Measurements from ENCODE around the gene SLCO2A1.

SLCO2A1 gene

GRCh38 chr3:134061401-134061800, 31.7 kb upstream of the SLCO2A1 start:
- DNase-seq (ENCODE audit: extremely low read depth in 1 of 2, low read depth in 1 of 2), result no peak

GRCh38 chr3:134060561-134061385, 31.0 kb upstream of the SLCO2A1 start:
- DNase-seq (ENCODE audit: extremely low read depth in 1 of 2, low read depth in 1 of 2), result no peak

GRCh38 chr3:134059671-134060560, 30.2 kb upstream of the SLCO2A1 start:
- no peak for DNase-seq (ENCODE audit: extremely low read depth in 1 of 2, low read depth in 1 of 2)

GRCh38 chr3:134059035-134059601, 29.4 kb upstream of the SLCO2A1 start:
- no peak for DNase-seq (ENCODE audit: extremely low read depth in 1 of 2, low read depth in 1 of 2)

- DNase-seq (ENCODE audit: extremely low read depth in 1 of 2, low read depth in 1 of 2), result no peak
These were observed 28.0 kb upstream of the SLCO2A1 start for GRCh38 chr3:134057654-134058110.

- DNase-seq (ENCODE audit: extremely low read depth in 1 of 2, low read depth in 1 of 2), result no peak
These were observed 27.4 kb upstream of the SLCO2A1 start for GRCh38 chr3:134057006-134057653.

- DNase-seq (ENCODE audit: extremely low read depth in 1 of 2, low read depth in 1 of 2), result no peak
These were observed 26.8 kb upstream of the SLCO2A1 start for GRCh38 chr3:134056464-134056891.

GRCh38 chr3:134055661-134056060, 25.9 kb upstream of the SLCO2A1 start:
- no peak for DNase-seq (ENCODE audit: extremely low read depth in 1 of 2, low read depth in 1 of 2)

GRCh38 chr3:134054881-134055280, 25.2 kb upstream of the SLCO2A1 start:
- no peak for DNase-seq (ENCODE audit: extremely low read depth in 1 of 2, low read depth in 1 of 2)

- no peak for DNase-seq (ENCODE audit: extremely low read depth in 1 of 2, low read depth in 1 of 2)
These were observed 24.5 kb upstream of the SLCO2A1 start for GRCh38 chr3:134054231-134054630.

- DNase-seq (ENCODE audit: extremely low read depth in 1 of 2, low read depth in 1 of 2), result no peak
These were observed 22.6 kb upstream of the SLCO2A1 start for GRCh38 chr3:134052370-134052769.

- no peak for DNase-seq (ENCODE audit: extremely low read depth in 1 of 2, low read depth in 1 of 2)
These were observed 20.0 kb upstream of the SLCO2A1 start for GRCh38 chr3:134049676-134050075.

- no peak for DNase-seq (ENCODE audit: extremely low read depth in 1 of 2, low read depth in 1 of 2)
These were observed 18.7 kb upstream of the SLCO2A1 start for GRCh38 chr3:134048278-134048996.

GRCh38 chr3:134044459-134044858, 14.7 kb upstream of the SLCO2A1 start:
- DNase-seq (ENCODE audit: extremely low read depth in 1 of 2, low read depth in 1 of 2), result no peak

GRCh38 chr3:134040066-134040465, 10.3 kb upstream of the SLCO2A1 start:
- no peak for DNase-seq (ENCODE audit: extremely low read depth in 1 of 2, low read depth in 1 of 2)

- DNase-seq (ENCODE audit: extremely low read depth in 1 of 2, low read depth in 1 of 2), result no peak
These were observed 9.6 kb upstream of the SLCO2A1 start for GRCh38 chr3:134039161-134039862.

GRCh38 chr3:134038716-134039115, 9.0 kb upstream of the SLCO2A1 start:
- DNase-seq (ENCODE audit: extremely low read depth in 1 of 2, low read depth in 1 of 2), result no peak

GRCh38 chr3:134038071-134038491, 8.4 kb upstream of the SLCO2A1 start:
- DNase-seq (ENCODE audit: extremely low read depth in 1 of 2, low read depth in 1 of 2), result no peak

GRCh38 chr3:134037168-134037567, 7.4 kb upstream of the SLCO2A1 start:
- no peak for DNase-seq (ENCODE audit: extremely low read depth in 1 of 2, low read depth in 1 of 2)

- DNase-seq (ENCODE audit: extremely low read depth in 1 of 2, low read depth in 1 of 2), result no peak
These were observed 6.6 kb upstream of the SLCO2A1 start for GRCh38 chr3:134036291-134036690.
